ENCODE data around the gene TUBB. TPM values are rescaled to one million over a fixed set of nuclear protein-coding genes. Genes with fewer than 3 reads are reported as not detected.

TUBB gene
- total and polyA plus RNA-seq, 2 of the 8 experiments (the other 6 are each of a cell fraction or from before 2014, with no cell fraction given) = 1,880 to 3,022 TPM

DNA sequence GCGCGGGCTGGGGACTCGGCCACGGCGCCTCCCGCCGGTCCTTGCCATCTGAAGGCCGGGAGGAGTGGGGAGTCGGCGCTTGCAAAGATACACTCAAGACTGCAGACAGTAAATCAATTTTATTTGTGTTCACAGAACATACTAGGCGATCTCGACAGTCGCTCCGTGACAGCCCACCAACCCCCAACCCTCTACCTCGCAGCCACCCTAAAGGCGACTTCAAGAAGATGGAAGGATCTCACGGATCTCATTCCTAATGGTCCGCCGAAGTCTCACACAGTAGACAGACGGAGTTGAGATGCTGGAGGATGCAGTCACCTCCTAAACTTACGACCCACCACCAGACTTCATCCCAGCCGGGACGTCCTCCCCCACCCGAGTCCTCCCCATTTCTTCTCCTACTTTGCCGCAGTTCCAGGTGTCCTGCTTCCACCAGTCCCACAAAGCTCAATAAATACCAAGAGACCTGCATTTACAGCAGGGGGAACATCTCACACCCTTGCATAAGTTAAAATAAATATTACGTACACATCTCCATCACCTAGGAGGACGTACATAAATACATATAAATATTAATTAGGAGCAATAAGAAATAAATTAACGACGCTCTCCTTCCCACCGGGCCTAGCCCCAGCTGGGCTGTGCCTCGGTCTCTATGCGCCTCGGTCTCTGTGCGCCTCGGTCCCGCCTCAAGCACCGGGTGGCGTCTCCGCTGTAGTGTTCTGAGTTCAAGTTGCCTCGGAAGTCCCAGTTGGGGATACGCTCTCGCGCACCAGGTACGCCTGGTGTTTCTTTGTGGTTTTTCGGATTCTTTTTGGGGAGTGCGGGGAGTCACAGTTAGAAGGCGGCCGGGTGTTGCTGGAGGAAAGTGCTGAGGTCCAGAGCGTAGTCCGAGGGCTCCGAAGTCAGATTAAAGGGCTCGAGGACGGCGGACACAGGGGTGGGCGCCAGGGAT, 23.2 kb downstream of the TUBB start (continued):
- TF ChIP-seq SUZ12 (IDR thresholded peaks at IDR 0.05; ENCODE audit: low read length) (no peak), SP1 (IDR thresholded peaks at IDR 0.05; ENCODE audit: low read depth, low read length) (0 out of 2 replicates have a peak, but pooled peaks have one; percentile 11)
